Ecto neural progenitor cell (in vitro differentiated cells): Measurements from ENCODE around the gene ZNF140.

Experiments
- DNase-seq: peaks from one replicate; pipeline ENCODE4 v3.0.0-alpha.2; 2018; ENCODE audit warnings: low spot score

ZNF140 gene

DNA sequence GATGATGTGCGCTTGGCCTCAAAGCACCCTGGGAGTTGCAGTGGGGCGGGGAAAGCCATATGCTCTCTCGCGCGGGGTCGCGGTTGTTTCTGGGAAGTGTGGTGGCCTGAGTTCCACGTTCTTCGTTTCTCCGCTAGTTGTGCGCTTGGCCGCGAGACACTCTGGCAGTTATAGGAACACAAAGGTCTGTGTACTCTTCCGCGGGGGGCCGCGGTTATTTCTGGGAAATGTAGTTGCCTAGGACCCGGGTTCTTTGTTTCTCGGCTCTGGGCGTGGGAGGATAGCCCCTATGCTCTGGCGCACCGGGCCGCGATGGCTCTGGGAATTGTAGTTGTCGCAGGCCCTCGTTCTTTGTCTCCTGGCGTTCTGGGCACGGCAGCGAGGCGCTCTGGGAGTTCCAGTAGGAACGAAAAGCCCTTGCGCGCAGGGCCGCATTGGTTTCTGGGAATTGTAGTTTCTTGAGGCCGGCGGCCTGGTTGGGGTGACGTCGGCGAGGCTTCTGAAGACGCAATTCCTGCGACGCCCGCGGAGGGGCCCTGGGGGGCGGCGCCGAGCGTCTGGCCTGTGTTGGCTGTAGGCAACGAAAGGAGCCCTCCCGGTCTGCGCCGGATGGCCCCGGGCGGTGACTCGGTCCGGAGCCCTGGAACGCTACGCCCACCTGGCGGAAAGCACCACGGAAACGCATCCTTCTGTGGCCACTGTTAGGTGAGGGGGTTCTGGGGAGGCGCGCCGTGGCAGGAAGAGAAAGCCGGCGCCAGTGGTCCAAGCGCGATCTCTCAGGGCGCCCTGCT, at the start of gene ZNF140:
ZNF140 (plus strand) TSS at position 556 of the 791 bp plus-strand sequence. CDS start 398 bp downstream, outside the sequence.
- peak; percentile 99 for DNase-seq

DNA sequence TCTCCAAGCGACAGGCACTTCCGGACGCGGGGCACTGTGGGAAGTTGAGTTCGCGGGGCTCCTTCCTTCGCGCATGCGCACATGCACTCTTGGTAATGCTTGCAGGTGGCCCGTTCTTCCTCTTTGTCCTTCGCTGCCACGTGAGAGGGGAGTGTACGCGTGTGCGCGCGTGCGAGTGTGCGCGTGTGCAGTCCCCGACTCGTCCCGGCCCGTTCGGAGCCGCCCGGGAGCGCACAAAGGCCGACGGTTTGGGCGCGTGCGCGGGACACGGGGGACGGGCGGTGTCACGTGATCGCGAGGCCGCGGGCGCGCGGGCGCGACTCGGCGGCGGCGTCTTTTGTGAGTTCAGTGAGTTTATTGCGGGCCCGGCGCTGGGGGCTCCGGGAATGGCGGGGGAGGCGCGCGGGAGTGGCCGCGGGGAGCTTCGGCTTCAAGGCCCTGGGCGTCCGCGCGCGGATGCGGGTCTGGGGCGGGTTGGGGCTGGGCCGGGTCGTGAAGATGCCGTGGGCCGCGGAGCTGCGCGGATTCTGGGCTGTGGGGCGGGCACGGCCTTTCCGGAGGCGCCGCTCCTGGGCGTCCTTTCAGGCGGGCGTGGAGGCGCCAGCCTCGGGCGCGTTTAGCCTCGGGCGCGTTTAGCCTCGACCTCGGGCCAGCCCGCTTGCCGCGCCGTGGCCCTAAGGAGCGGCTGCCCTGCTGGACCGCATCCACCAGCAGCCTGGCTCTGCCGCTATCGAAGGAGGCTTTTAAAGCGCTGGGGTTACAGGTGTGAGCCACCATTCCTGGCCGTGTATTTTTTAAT, 43.3 kb upstream of the ZNF140 start, which contains the start of gene ZNF84:
ZNF84 (plus strand) TSS at position 303 of the 799 bp plus-strand sequence. CDS start 3,959 bp downstream, outside the sequence.
- DNase-seq = peak; percentile 99

DNA sequence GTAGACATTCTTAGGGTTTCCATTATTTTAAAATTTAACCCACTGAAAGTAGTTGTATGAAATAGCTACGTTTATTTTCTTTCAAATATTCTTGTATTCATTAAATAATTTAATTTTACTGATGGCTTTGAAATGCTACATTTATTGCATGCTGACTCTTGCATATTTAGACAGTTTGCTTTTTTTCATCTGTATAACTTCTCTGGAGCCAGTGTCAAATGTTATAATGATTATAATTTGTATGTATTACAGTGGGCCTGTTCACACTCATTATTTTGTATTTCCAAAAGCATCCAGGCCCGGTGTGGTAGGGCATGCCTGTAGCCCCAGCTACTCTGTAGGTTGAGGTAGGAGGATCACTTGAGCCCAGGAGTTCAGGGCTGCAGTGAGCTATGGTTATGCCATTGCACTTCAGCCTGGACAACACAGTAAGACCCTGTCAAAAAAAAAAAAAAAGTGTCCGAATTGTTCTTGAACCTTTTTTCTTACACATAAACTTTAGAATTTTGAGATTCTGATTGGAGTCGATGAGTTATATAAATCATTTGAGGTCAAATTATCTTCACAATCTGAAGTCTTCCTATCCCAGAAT, 42.5 kb upstream of the ZNF140 start:
- DNase-seq = no peak

DNA sequence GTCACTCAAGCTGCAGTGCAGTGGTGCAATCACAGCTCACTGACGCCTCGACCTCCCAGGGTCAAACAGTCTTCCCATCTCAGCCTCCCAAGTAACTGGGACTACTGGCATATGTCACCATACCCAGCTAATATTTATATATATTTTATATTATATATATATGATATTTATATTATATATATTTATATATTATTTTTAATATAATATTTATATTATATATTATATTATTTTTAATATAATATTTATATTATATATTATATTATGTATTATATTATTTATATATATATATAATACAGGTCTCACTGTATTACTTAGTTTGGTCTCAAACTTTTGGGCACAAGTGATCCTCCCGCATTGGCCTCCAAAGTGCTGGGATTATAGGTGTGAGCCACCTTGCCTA, 34.0 kb upstream of the ZNF140 start:
- DNase-seq = no peak

DNA sequence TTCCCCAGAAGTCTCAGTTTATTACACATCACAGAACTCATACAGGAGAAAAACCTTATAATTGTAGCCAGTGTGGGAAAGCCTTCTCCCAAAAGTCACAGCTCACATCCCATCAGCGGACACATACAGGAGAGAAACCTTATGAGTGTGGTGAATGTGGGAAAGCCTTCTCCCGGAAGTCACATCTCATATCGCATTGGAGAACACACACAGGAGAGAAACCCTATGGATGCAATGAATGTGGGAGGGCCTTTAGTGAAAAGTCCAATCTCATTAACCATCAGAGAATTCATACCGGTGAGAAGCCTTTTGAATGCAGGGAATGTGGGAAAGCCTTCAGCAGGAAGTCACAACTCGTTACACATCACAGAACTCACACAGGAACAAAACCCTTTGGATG, 23.3 kb upstream of the ZNF140 start:
- no peak for DNase-seq

DNA sequence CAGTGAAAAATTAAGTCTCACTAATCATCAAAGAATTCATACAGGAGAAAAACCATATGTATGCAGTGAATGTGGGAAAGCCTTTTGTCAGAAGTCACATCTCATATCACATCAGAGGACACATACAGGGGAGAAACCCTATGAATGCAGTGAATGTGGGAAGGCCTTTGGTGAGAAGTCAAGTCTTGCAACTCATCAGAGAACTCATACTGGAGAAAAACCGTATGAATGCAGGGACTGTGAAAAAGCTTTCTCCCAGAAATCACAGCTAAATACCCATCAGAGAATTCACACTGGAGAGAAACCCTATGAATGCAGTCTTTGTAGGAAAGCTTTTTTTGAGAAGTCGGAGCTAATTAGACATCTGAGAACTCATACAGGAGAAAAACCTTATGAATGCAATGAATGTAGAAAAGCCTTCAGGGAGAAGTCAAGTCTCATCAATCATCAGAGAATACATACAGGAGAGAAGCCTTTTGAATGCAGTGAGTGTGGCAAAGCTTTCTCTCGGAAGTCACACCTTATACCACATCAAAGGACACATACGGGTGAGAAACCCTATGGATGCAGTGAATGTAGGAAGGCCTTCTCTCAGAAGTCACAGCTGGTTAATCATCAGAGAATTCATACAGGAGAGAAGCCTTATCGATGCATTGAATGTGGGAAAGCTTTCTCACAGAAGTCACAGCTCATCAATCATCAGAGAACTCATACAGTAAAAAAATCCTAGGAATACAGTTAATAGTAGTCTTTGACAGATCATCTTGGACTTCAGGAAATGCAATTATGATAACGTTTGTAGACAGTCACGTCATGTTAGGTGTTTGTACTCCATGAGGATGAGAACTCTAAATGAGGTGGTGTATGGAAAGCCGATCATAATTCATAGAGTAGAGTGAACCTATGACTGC, 22.3 kb upstream of the ZNF140 start:
- no peak for DNase-seq

DNA sequence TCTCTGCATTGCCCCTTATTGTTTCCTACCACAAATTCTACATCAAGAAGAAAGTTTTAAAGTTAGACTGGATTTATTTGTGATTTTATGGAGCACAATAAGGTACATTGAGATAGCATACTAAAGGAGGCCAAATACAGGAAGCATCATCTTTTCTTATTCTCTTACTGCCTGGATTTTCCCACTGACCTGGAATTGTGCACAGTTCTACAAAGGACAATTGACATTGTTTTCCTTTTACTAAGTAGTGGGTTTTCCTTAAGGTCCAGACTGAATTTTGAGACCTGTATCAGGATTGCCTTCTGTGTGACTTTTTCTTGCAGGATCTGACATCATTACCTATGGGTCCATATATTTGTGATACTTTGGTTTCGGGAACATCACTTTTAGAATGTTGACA, 18.8 kb upstream of the ZNF140 start:
- DNase-seq = no peak

DNA sequence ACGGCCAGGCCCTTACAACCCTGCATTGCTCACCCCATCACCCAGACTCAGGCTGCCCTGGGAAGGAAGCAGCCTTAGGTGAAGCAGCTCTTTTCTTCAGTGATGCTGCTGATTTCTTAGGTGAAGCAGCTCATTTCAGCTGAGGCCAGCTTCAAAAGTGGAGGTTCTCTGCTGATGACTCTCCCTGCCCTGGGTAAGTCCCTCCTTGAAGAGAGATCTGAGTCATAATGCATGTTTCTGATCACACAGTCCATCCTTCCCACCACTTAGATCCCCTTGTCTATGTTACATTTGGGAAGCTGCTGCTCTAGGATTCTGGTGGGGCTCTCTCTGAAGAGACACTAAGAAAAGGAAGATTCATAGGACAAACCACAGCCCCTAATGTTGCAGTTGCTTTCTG, 17.2 kb upstream of the ZNF140 start:
- no peak for DNase-seq

DNA sequence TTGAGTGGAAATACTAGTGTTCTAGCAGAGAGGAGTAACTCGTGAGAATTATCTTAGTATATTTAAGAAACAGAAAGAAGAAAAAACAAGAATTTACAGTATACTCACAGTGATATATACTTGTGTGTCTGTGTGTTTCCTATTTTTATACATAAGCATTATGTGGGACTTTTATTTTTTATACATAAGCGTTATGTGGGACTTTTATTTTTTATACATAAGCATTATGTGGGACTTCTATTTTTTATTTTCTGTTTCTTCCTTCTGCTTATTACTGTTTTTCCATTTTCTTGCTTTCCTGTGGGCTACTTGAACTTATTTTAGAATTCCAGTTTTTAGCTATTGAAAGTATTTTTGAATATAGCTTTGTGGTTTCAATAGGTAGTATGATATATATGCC, 6.9 kb upstream of the ZNF140 start:
- no peak for DNase-seq

DNA sequence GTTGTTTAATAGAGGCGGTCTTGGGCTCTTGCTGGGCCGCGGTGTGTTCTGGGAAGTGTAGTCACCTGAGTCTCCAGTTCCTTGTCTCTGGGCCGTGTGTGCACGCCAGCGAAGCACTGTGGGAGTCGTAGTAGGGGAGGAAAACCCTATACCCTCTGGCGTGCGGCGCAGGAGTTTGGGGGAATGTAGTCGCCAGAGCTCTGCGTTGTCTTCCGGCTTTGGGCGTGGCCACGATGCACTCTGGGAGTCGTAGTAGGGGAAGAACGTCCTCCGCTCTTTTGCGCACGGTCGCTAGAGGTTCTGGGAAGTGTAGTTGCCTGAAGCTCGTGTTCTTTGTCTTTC, 726 bp upstream of the ZNF140 start:
- DNase-seq = peak; percentile 98

DNA sequence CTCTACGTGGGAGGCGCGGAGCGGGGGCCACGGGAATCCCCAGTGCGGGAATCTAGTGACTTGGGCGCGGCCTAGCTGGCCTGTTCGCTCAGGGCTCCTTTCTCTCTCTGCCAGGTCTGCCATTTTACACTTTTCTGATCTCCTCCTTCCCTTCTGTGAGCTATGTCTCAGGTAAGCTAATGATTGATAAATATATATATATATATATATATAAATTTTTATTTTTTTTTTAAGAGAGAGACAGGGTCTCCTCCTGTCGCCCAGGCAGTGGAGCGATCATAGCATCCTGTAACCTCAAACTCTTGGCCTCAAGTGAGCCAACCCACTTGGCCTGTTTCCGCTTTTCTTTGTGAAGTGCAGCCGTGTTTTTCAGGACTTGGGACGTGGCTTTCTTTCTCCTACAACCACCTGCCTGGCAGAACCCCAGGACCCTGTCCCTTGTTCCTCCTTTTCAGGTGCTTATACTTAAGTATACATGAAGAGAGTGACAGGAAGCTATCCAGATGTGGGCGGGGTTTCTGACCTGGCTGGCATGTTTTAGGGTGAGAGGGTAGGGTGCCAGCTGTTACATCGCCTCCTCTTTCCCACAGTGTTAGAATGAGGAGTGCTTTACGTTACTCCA, 547 bp downstream of the ZNF140 start:
- no peak for DNase-seq

DNA sequence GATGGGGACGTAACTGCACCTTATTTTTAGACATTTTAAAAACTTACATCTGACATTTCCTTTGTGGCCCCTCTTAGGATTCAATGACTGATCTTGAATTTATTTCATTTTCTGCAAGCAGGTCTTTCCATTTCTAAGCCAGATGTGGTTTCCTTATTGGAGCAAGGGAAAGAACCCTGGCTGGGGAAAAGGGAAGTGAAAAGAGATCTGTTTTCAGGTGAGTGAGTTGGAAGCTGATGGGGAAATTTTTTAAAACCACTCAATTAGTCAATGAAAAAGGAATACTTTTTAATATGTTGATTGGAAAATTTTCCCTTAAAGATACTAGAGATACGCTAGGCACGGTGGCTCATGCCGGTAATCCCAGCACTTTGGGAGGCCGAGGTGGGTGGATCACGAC, 2.6 kb downstream of the ZNF140 start:
- DNase-seq = no peak

DNA sequence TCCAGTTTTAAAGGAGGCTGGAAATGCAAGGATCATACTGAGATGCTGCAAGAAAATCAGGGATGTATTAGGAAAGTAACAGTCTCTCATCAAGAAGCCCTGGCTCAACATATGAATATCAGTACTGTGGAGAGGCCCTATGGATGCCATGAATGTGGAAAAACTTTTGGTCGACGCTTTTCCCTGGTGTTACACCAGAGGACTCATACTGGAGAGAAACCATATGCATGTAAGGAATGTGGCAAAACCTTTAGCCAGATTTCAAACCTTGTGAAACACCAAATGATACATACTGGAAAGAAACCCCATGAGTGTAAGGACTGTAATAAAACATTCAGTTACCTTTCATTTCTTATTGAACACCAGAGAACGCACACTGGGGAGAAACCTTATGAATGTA, 24.9 kb downstream of the ZNF140 start:
- DNase-seq = no peak

DNA sequence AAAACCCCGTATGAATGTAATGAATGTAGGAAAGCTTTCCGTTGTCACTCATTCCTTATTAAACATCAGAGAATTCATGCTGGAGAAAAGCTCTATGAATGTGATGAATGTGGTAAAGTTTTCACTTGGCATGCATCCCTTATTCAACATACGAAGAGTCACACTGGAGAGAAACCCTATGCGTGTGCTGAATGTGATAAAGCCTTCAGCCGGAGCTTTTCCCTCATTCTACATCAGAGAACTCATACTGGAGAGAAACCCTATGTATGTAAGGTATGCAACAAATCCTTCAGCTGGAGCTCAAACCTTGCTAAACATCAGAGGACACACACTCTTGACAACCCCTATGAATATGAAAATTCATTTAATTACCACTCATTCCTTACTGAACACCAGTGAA, 25.5 kb downstream of the ZNF140 start:
- no peak for DNase-seq

DNA sequence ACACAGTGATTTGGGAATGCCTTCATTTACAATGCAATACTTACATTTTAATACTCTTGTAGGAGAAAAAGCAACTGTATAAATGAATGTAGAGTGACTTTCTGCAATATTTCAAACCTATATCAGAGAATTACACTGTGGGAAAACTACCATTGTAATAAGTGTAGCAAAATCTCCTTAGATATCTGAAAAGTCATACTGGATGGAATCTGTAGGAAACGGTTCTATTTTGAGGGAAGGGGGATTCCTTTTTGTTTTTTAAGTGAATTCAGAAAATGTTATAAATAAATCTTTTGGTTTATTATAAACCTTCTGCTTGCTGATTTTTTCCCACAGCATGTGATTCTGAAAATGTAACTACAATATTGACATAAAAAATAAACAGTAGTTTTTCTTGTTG, 26.4 kb downstream of the ZNF140 start:
- no peak for DNase-seq

DNA sequence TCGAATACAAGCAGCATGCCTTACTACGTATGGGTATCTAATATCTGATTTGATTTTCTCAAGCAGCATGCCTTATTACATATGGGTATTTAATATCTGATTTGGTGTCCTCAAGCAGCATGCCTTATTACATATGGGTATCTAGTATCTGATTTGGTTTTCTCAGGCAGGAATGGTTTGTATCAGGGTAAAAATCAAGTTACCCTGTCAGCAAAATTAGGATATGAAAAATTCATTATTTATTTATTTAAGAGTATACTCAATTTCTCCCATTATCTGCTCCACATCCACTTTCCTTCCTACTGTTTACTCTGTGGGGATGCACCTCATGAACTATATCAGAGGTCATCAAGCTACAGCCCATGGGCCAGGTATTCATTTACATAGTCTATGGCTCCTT, 27.4 kb downstream of the ZNF140 start:
- no peak for DNase-seq

DNA sequence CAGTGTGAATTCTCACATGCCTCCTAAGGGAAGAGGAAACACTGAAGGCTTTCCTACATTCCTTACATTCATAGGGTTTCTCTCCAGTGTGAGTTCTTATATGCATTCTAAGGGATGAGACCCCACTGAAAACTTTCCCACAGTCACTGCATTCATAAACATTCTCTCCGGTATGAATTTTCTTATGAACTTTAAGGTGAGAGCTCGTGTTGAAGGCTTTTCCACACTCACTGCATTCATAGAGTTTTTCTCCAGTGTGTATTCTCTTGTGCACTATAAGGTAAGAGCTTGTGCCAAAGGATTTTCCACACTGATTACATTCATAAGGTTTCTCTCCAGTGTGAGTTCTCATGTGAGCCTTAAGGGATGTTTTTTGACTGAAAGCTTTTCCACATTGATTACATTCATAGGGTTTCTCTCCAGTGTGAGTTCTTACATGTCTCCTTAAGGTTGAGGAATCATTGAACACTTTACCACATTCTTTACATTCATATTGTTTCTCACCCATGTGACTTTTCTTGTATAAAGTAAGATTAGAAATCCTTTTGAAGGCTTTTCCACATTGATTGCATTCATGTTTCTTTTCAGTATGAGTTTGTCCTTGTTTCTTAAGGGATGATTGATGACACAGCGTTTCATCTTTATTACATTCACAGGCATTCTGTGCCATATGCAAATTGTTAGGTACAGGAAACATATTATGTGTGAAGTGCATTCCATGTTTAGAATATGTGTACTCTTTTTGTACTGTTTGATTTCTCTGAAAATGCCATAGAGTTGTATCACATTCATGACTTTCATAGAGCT, 39.9 kb downstream of the ZNF140 start:
- DNase-seq = no peak

DNA sequence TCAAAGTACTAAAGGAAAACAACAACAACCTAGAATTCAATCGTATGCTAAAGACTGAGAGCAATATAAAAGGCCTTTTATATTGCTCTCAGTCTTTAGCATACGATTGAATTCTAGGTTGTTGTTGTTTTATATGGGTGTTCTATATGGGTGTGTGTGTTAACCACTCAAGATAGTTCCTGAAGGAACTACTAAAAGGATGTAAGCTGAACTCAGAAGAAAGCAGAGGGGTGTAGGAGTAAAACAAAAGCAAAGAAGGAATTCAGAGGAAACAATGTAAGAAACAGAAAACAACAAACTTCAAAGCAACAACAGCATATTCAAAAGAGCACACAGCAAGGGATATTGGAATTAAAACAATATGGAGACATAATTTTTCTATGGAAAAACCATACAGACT, 44.0 kb downstream of the ZNF140 start:
- no peak for DNase-seq

DNA sequence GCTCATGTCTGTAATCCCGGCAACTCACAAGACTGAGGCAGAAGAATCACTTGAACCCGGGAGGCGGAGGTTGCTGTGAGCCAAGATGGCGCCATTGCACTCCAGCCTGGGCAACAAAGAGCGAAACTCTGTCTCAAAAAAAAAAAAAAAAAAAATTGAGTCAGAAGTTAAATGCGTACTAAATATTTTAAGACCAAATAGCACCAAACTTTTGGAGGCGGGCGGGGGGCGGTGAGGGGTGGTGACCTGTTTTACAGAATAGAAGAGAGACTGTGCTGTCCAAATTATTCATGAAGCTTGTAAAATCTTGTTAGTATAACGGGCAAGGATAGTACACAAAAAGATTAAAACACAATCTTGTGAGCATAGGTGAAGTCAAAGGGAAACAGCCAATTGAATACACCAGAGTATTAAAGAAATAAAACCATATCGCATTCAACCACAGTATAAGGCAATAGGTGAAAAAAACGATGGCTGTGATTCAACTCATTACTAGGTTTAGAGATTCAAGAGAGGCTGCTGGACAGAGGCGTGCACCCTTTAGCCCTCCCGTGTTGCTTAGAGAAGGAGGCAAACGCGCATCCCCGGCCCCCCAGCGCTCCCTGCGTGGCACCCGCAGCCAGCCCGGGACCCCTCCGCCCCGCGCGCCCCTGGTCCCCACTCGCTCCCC, 48.8 kb downstream of the ZNF140 start:
- DNase-seq = no peak
